GM13977 (cell line): Measurements from ENCODE around the gene LRRC42.
"Not testable (repeated sequence)": the region's sequence is repeated elsewhere in the genome, so short reads cannot be mapped to it uniquely, and the experiment has no call there.

Experiments used
- DNase-seq: peaks from one replicate; pipeline ENCODE4 v3.0.0; 2012; ENCODE audit warnings: low spot score
- CTCF ChIP-seq: IDR thresholded peaks from 2 replicates; pipeline ENCODE4 v1.5.1; 2012; ENCODE audit warnings: mild to moderate bottlenecking, control low read depth; ENCODE audit not compliant: insufficient read depth; ENCODE audit errors: extremely low read depth, missing control alignments
- in situ Hi-C: fragments of 300-500 bp; cut with MboI; formaldehyde crosslinking; loops from one replicate; pipeline ENCODE4 v1.12.0; 2022; ENCODE audit warnings: low sequenced_read_pairs, low pct_unique_long_range_greater_than_20kb, mixed read lengths, inconsistent platforms; ENCODE audit not compliant: unreplicated experiment

Gene LRRC42

DNA sequence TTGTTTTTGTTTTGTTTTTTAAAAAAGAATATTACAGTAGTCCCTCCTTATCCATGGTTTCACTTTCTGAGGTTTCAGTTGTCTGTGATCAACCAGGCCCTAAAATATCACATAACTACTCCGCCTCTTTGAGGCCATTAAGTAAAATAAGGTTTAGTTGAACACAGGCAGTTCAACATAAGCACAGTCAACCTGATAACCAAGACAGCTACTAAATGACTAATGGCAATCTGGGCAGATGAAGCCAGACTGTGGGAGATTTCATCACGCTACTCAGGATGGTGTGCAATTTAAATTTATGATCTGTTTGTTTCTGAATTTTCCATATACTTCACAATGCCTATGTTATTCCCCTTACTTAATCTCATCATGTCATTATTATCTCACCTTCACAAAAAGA, 41.7 kb downstream of the LRRC42 start:
- DNase-seq: no peak
- TF ChIP-seq CTCF: no peak
- in situ Hi-C loops: no loop called here

DNA sequence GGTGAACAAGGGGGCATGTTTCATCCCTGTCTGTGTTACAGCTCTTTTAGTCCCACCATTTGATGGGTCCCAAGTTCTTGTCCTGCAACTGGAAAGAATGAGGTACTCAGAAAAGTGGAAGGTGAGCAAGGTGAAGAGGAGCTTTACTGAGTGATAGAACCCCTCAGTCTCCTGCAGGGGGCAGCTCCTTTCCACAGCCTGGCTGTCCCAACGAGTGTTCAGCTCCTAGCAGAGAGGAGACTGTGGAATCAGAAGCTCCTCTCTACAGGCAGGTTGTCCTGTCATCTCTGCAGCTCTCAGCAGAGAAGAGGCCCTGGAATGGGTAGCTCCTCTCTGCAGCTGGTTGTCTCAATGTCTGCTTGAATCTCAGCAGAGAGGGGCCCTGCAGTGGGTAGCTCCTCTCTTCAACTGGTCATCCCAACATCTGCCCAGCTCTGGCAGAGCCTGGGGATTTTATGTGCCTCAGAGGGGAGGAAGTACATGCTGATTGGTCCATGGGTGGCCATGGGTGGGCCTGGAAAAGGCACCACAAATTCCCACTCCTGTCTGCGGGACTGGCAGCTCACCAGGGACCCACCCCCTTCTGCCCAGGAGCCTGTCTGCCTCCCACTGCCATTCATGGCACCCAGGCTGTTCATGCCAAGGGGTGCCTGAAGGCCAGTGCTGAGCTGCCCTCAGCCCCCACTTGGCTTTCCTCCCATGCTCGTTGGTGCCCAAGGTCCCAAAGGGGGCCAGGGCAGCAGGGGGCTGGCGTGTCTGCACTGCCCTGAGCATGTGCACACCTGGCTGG, 46.1 kb downstream of the LRRC42 start:
- TF ChIP-seq CTCF: peak; percentile 35
- in situ Hi-C loops: no loop called here
- DNase-seq: no peak

GRCh38 chr1:53994516-53994915, 48.4 kb downstream of the LRRC42 start:
- DNase-seq, in situ Hi-C loops: not testable (repeated sequence)

DNA sequence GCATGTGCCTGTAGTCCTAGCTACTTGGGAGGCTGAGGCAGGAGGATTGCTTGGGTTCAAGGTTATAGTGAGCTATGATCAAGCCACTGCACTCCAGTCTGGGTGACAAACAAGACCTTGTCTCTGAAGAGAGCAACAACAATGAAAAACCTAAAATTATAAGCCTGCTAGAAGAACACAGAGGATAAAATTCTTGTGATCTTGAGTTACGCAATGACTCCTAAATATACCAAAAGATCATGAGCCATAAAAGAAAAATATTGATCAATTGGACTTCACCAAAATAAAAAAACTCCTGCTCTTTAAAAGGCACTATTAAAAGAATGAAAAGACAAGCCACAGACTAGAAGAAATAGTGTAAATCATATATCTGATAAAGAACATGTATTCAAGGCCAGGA, 49.5 kb downstream of the LRRC42 start:
- no peak for DNase-seq
- in situ Hi-C loops: no loop called here
- TF ChIP-seq CTCF: no peak

GRCh38 chr1:53998223-53998622, 52.1 kb downstream of the LRRC42 start:
- in situ Hi-C loops: no loop called here
- no peak for DNase-seq
- no peak for TF ChIP-seq CTCF

DNA sequence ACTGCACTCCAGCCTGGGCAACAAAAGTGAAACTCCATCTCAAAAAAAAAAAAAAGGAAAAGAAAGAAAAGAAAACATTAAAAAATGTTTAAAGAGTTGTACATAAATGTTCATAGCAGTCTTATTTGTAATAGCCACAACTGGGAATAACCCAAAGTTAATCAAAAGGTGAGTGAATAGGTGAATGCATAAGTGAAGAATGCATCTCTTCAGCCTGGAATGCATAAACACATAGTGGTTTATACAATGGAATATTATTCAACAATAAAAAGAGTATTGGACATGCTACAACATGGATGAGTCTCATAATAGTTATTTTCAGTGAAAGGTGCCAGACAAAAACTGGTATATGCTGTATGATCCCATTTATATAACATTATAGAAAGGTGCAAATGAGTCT, 53.8 kb downstream of the LRRC42 start:
- TF ChIP-seq CTCF: no peak
- DNase-seq: no peak
- in situ Hi-C loops: no loop called here

- peak; percentile 2 for DNase-seq
- no peak for TF ChIP-seq CTCF
- in situ Hi-C loops: no loop called here
Observed at GRCh38 chr1:54001591-54001990, 55.4 kb downstream of the LRRC42 start.
